ENCODE data around the gene DNM3.

DNA sequence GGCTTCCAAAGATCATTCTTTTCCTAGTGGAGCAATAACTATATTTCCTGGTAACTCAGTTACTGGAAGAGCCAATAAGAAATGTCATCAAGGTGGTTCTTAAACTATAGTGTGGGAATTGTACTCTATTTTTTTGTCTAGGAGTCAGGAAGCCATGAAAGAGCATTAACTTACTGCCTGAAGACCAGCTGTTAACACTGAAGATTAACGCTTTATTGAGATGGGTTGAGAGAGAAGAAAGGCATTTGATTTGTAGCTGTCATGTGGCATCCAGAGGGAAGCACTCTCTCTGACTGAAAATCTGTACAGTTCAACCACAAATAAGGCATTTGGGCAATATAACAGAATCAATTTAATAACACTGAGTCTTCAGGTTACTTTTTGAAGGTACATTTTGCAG lies 76.0 kb downstream of the DNM3 start:
- TF ChIP-seq CTCF (IDR thresholded peaks at IDR 0.05; ENCODE audit: insufficient read depth, low read length, poor library complexity, severe bottlenecking), result no peak
- TF ChIP-seq EZH2phosphoT487 (conservative IDR thresholded peaks at IDR 0.05; ENCODE audit: low read length), result no peak
